Peyer's patch (tissue), 4 donors: ENCODE data around the gene IL33. TPM values are rescaled to one million over a fixed set of nuclear protein-coding genes. Genes with fewer than 3 reads are reported as not detected.

Source experiments
- DNase-seq, 3 donors: peaks; one replicate each; pipeline ENCODE4 v3.0.0-alpha.2; 2017 to 2019
- H3K27ac ChIP-seq, 4 donors: fragments of 200-600 bp; sonication (generic); one replicate each; pipeline ENCODE4 v1.5.1; 2016 to 2019
- H3K27me3 ChIP-seq, 2 donors: fragments of 200-600 bp; sonication (generic); one replicate each; pipeline ENCODE4 v1.5.1; 2019
- H3K36me3 ChIP-seq, 3 donors: fragments of 200-600 bp; sonication (generic); one replicate each; pipeline ENCODE4 v1.5.1; 2016 to 2019
- H3K4me1 ChIP-seq, 4 donors: fragments of 200-600 bp; sonication (generic); one replicate each; pipeline ENCODE4 v1.5.1; 2016 to 2019
- H3K4me3 ChIP-seq, 4 donors: fragments of 200-600 bp; sonication (generic); 1 replicate in 3 of 4; 2 replicates in 1 of 4; pipeline ENCODE4 v1.5.1; 2016 to 2019; ENCODE audit warnings: mild to moderate bottlenecking in 1 of 4
- H3K9me3 ChIP-seq, 4 donors: fragments of 200-600 bp; sonication (generic); one replicate each; pipeline ENCODE4 v1.5.1; 2016 to 2019; ENCODE audit warnings: mild to moderate bottlenecking in 1 of 4
- CTCF ChIP-seq, 6 experiments: fragments of 450-650 bp in 4 of 6; fragments of 200-600 bp in 2 of 6; sonication (generic) in 1 of 6; IDR thresholded peaks; one replicate each; pipeline ENCODE4 v1.5.1; 2017 to 2019; ENCODE audit warnings: antibody characterized with exemption in 6 of 6, mild to moderate bottlenecking in 3 of 6, moderate library complexity in 1 of 6
- POLR2A ChIP-seq, 2 donors: fragments of 450-650 bp; IDR thresholded peaks; one replicate each; pipeline ENCODE4 v1.5.1; 2017; ENCODE audit warnings: antibody characterized with exemption in 2 of 2, mild to moderate bottlenecking in 2 of 2, moderate library complexity in 2 of 2
- total RNA-seq, 4 donors: library from RNA; depleted of rRNA; stranded (reverse); fragments of >200 nt; gene quantifications; one replicate each; pipeline ENCODE4 v1.1.0, GENCODE V29; 2016

The IL33 gene
- total RNA-seq, 4 donors from 2014 or later: 3.7 to 7.6 (median 5.8) TPM

DNA sequence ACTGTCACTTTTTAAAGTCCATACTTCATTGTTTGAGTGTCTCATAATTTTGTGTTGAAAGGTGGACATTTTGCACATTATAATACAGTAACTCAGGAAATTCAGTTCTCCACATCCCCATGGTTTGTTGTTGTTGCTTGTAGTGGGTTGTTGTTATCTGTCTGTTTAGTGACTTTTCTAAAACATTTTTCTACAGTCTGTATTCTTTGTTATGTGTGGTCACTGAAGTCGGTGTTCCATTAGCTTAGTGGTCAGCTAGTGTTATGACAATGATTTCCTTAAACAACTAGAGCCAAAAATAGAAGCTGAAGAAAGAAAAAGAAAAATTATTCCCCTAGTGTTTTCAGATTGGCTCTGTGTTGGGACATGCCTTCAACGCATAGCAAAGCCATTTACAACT, 5.6 kb upstream of the IL33 start:
- no peak for DNase-seq
- H3K4me1 ChIP-seq: no peaks in the 10 kb centered on the region
- H3K27ac ChIP-seq: no peak overlapping the region
- H3K9me3 ChIP-seq: peaks cover 0 to 6% (median 0%) of the 10 kb centered on the region in 4 donors
- no peak overlapping the region for H3K4me3 ChIP-seq
- TF ChIP-seq CTCF (IDR thresholded peaks at IDR 0.05) (no peak), POLR2A (IDR thresholded peaks at IDR 0.05) (no peak)
- no peaks in the 10 kb centered on the region for H3K36me3 ChIP-seq
- no peaks in the 10 kb centered on the region for H3K27me3 ChIP-seq

DNA sequence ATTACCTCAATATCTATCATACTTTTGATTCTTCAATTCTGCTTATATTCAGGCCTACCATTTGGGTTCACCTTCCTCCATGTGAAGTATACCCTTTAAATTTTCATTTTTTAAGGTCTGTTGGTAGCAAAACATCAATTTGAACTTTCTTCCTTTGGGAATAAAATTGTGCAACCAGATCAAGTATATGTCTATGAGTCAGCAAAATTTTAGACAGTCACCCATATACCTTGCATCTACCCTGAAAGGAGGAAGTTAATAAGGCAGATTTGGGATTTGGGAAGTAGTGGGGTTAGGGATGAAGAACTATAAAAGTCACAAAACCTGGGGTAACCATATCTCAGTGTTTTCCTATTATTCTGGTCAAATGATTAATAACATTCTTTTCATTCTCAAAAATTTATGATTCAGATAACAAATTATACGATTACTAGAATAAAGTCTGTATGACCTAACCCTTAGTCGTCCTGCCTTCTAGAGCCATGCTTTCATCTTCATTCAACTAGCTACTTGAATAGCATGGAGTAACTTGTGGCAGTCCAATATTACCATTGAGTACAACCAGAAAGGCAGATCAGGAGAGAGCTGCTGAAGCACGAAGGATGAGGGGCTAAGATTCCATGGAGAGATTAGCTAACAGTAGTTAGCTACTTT, 2.8 kb upstream of the IL33 start:
- Histone ChIP-seq H3K9me3 (peaks cover 0 to 6% (median 0%) of the 10 kb centered on the region in 4 donors), H3K4me1 (no peaks in the 10 kb centered on the region), H3K27me3 (no peaks in the 10 kb centered on the region), H3K36me3 (no peaks in the 10 kb centered on the region), H3K27ac (no peak overlapping the region), H3K4me3 (no peak overlapping the region)
- DNase-seq: no peak
- TF ChIP-seq CTCF (IDR thresholded peaks at IDR 0.05): no peak
- TF ChIP-seq POLR2A (IDR thresholded peaks at IDR 0.05): no peak

- Histone ChIP-seq H3K9me3 (peaks cover 0 to 4% (median 0%) of the 10 kb centered on the region in 4 donors), H3K36me3 (no peaks in the 10 kb centered on the region), H3K4me1 (no peaks in the 10 kb centered on the region), H3K27ac (no peak overlapping the region), H3K4me3 (no peak overlapping the region), H3K27me3 (no peaks in the 10 kb centered on the region)
- no peak for DNase-seq
- TF ChIP-seq CTCF (IDR thresholded peaks at IDR 0.05): no peak
- TF ChIP-seq POLR2A (IDR thresholded peaks at IDR 0.05): no peak
Observed at GRCh38 chr9:6214434-6214833, 1.2 kb upstream of the IL33 start.

- H3K4me1 ChIP-seq: no peaks in the 10 kb centered on the region
- peak overlapping the region in 1 of 4 donors; percentile 27 for H3K27ac ChIP-seq
- H3K36me3 ChIP-seq: no peaks in the 10 kb centered on the region
- H3K4me3 ChIP-seq: no peak overlapping the region
- no peak for TF ChIP-seq POLR2A (IDR thresholded peaks at IDR 0.05)
- TF ChIP-seq CTCF (IDR thresholded peaks at IDR 0.05): no peak
- H3K27me3 ChIP-seq: no peaks in the 10 kb centered on the region
- DNase-seq: no peak
- no peaks in the 10 kb centered on the region for H3K9me3 ChIP-seq
Observed at GRCh38 chr9:6214903-6215302, 704 bp upstream of the IL33 start.

DNA sequence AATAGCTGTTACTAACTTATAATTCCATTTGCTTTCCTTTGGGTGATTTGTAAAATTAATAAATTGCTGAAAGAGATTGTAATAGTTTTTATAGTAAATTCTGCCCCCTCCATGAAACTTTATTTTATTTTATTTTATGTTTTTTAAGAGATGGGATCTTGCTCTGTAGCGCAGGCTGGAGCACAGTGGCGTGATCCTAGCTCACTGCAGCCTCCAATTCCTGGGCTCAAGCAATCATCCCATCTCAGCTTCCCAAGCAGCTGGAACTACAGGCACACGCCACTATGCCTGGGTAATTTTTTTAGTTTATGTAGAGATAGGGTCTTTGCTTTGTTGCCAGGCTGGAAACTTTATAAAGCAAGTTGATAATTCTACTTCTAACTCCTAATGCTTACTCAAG, 395 bp downstream of the IL33 start:
- no peaks in the 10 kb centered on the region for H3K4me1 ChIP-seq
- DNase-seq: no peak
- H3K27me3 ChIP-seq: no peaks in the 10 kb centered on the region
- H3K9me3 ChIP-seq: no peaks in the 10 kb centered on the region
- no peaks in the 10 kb centered on the region for H3K36me3 ChIP-seq
- peak overlapping the region in 1 of 4 donors; percentile 27 for H3K27ac ChIP-seq
- TF ChIP-seq CTCF (IDR thresholded peaks at IDR 0.05) (no peak), POLR2A (IDR thresholded peaks at IDR 0.05) (no peak)
- H3K4me3 ChIP-seq: peak overlapping the region in 1 of 4 donors; percentile 17
